NCI-H1048 (cell line): ENCODE measurements around the gene ETV4.
A peak's percentile ranks its signal among the peaks of the same experiment; 100 is the strongest.

ENCODE experiments used
- DNase-seq: peaks from one replicate; lab custom pipeline; 2025; lab: John Stamatoyannopoulos, UW

ETV4 gene

GRCh38 chr17:43543300-43543699 is 2.8 kb downstream of the ETV4 start:
- DNase-seq, result no peak

- DNase-seq, result no peak
These were observed 3.3 kb downstream of the ETV4 start for GRCh38 chr17:43542859-43543258.

- DNase-seq, result no peak
These were observed 5.1 kb downstream of the ETV4 start for GRCh38 chr17:43540821-43541674.

GRCh38 chr17:43536236-43536992 is 9.7 kb downstream of the ETV4 start:
- DNase-seq, result no peak

- no peak for DNase-seq
These were observed 11.2 kb downstream of the ETV4 start for GRCh38 chr17:43534909-43535308.

GRCh38 chr17:43533699-43534098 is 12.4 kb downstream of the ETV4 start:
- no peak for DNase-seq

GRCh38 chr17:43532581-43532980 is 13.6 kb downstream of the ETV4 start:
- DNase-seq, result no peak

GRCh38 chr17:43531955-43532354 is 14.2 kb downstream of the ETV4 start:
- DNase-seq, result no peak

GRCh38 chr17:43531082-43531378 is 15.1 kb downstream of the ETV4 start:
- DNase-seq, result no peak

GRCh38 chr17:43530288-43531081 is 15.7 kb downstream of the ETV4 start:
- peak; percentile 86 for DNase-seq

- no peak for DNase-seq
These were observed 16.2 kb downstream of the ETV4 start for GRCh38 chr17:43529947-43530287.

GRCh38 chr17:43528988-43529814 is 16.9 kb downstream of the ETV4 start:
- DNase-seq, result no peak

- DNase-seq, result no peak
These were observed 17.7 kb downstream of the ETV4 start for GRCh38 chr17:43528319-43528987.

- DNase-seq, result no peak
These were observed 19.1 kb downstream of the ETV4 start for GRCh38 chr17:43526886-43527648.

- no peak for DNase-seq
These were observed 21.1 kb downstream of the ETV4 start for GRCh38 chr17:43524945-43525575.

GRCh38 chr17:43521389-43521788 is 24.8 kb downstream of the ETV4 start:
- no peak for DNase-seq

- no peak for DNase-seq
These were observed 28.3 kb downstream of the ETV4 start for GRCh38 chr17:43517615-43518386.

GRCh38 chr17:43517161-43517560 is 29.0 kb downstream of the ETV4 start:
- no peak for DNase-seq

GRCh38 chr17:43515656-43516055 is 30.5 kb downstream of the ETV4 start:
- no peak for DNase-seq
